Astrocyte (in vitro differentiated cells and primary cell): ENCODE results near the gene WWC2. TPM values are rescaled to one million over a fixed set of nuclear protein-coding genes. Genes with fewer than 3 reads are reported as not detected.

Experiments
- DNase-seq: peaks from one replicate; pipeline ENCODE4 v3.0.0-alpha.2; 2010; ENCODE audit warnings: low read depth
- FAIRE-seq: peaks from 2 replicates; lab custom pipeline; 2011; peaks lifted over from hg19 to GRCh38; lab: Jason Lieb, UNC
- H2AFZ ChIP-seq: 2 replicates; pipeline ENCODE4 v1.6.0; 2012; ENCODE audit warnings: low read depth, low read length, inconsistent platforms
- H3K27ac ChIP-seq: 2 replicates; pipeline ENCODE4 v1.5.1; 2011; ENCODE audit warnings: low read depth, low read length, inconsistent platforms
- H3K27me3 ChIP-seq: 2 replicates; pipeline ENCODE4 v1.6.0; 2011; ENCODE audit warnings: low read length, inconsistent platforms; ENCODE audit not compliant: insufficient read depth
- H3K36me3 ChIP-seq: 2 replicates; pipeline ENCODE4 v1.5.1; 2011; ENCODE audit warnings: low read length, inconsistent platforms; ENCODE audit not compliant: insufficient read depth
- H3K4me1 ChIP-seq: 2 replicates; pipeline ENCODE4 v1.5.1; 2011; ENCODE audit warnings: low read length, inconsistent platforms; ENCODE audit not compliant: insufficient read depth
- H3K4me2 ChIP-seq: 2 replicates; pipeline ENCODE4 v1.6.0; 2012; ENCODE audit warnings: low read length, inconsistent platforms
- H3K4me3 ChIP-seq: 2 replicates; pipeline ENCODE4 v1.5.1; 2011; ENCODE audit warnings: low read depth, mild to moderate bottlenecking, low read length, inconsistent platforms; ENCODE audit not compliant: insufficient read depth
- H3K79me2 ChIP-seq: 2 replicates; pipeline ENCODE4 v1.6.0; 2012; ENCODE audit warnings: mild to moderate bottlenecking, low read length, inconsistent platforms; ENCODE audit not compliant: insufficient read depth
- H3K9ac ChIP-seq: 2 replicates; pipeline ENCODE4 v1.6.0; 2012; ENCODE audit warnings: mild to moderate bottlenecking, low read length, inconsistent platforms
- H3K9me3 ChIP-seq: 2 replicates; pipeline ENCODE4 v1.5.1; 2012; ENCODE audit warnings: low read depth, mild to moderate bottlenecking, low read length, inconsistent platforms; ENCODE audit not compliant: insufficient read depth
- H4K20me1 ChIP-seq: 2 replicates; pipeline ENCODE4 v1.6.0; 2012; ENCODE audit warnings: low read length, inconsistent platforms; ENCODE audit not compliant: insufficient read depth
- H3K27ac Mint-ChIP-seq: one replicate; pipeline ENCODE4 v1.8.0; 2021; ENCODE audit warnings: mild to moderate bottlenecking, mixed read lengths; ENCODE audit not compliant: unreplicated experiment
- H3K27me3 Mint-ChIP-seq: one replicate; pipeline ENCODE4 v1.8.0; 2021; ENCODE audit warnings: low read depth, mixed read lengths; ENCODE audit not compliant: unreplicated experiment
- H3K36me3 Mint-ChIP-seq: one replicate; pipeline ENCODE4 v1.8.0; 2021; ENCODE audit warnings: low read depth, mixed read lengths; ENCODE audit not compliant: unreplicated experiment
- H3K4me1 Mint-ChIP-seq: one replicate; pipeline ENCODE4 v1.8.0; 2021; ENCODE audit warnings: low read depth, mixed read lengths; ENCODE audit not compliant: unreplicated experiment
- H3K4me3 Mint-ChIP-seq: one replicate; pipeline ENCODE4 v1.8.0; 2021; ENCODE audit warnings: mild to moderate bottlenecking, moderate library complexity, mixed read lengths; ENCODE audit not compliant: unreplicated experiment
- H3K9me3 Mint-ChIP-seq: one replicate; pipeline ENCODE4 v1.8.0; 2021; ENCODE audit warnings: mild to moderate bottlenecking, mixed read lengths; ENCODE audit not compliant: unreplicated experiment
- EZH2 ChIP-seq: IDR thresholded peaks from 2 replicates; pipeline ENCODE4 v1.6.1; 2012; ENCODE audit warnings: mild to moderate bottlenecking, low read length, inconsistent platforms; ENCODE audit not compliant: insufficient read depth
- total RNA-seq: library from RNA; stranded (reverse); gene quantifications from 2 replicates; pipeline ENCODE4 v1.2.1, GENCODE V29; 2021
- TF ChIP-seq, protein P1 (sequence below): IDR thresholded peaks from 2 replicates; pipeline ENCODE4 v1.5.1; 2011; ENCODE audit warnings: low read depth, mild to moderate bottlenecking, inconsistent platforms, low read length, moderate library complexity; ENCODE audit not compliant: insufficient read depth

Gene WWC2
- total RNA-seq, 1 donor from 2014 or later = 62.6 TPM

DNA sequence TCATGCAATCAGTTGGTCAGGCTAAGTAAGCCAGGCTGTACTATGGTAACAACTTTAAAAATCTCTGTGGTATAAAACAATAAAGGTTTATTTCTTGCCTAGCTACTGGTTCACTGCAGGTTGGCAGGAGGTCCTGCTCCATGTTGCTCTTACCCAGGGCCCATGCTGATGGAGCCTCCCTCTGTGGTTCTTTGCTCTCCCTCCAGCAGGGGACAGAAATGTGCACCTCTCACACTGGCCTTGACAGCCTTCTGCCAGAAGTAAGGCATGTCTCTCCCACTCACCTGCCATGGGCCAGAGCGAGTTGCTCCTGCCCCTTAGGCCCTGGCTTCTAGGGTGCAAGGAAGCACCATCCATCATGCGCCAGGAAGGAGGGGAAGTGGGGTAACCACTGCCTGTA, 189.9 kb downstream of the WWC2 start:
- H3K36me3 ChIP-seq = peaks cover 26% of the 10 kb centered on the region
- H3K4me3 Mint-ChIP-seq = no peak overlapping the region
- no peak overlapping the region for H3K27ac Mint-ChIP-seq

DNA sequence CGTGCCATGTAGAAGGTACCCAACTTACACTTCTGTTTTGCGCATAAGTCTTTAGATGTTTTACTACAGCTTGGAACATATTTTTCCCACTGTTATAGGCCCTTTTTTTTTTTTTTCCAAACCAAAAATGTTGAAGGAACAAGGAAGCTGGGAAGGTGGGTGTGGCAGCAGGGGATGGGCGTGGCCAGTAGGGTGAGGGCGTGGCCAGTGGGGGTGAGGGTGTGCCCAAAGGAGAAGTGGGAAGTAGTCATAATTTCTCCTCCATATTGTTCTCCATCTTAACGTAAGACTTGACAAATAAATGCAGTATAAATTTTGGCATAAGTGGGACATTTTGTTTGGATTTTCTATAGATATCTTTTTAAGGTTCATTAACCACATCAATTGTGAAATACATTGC, 190.6 kb downstream of the WWC2 start:
- Mint-ChIP-seq H3K27me3 (no peaks in the 10 kb centered on the region), H3K36me3 (peaks cover 25% of the 10 kb centered on the region)

More for the DNA sequence above, 189.9 kb downstream of the WWC2 start:
- Histone ChIP-seq H3K79me2 (no peaks in the 10 kb centered on the region), H3K27me3 (no peaks in the 10 kb centered on the region), H4K20me1 (no peaks in the 10 kb centered on the region), H3K4me2 (no peak overlapping the region), H3K4me1 (peaks cover 7% of the 10 kb centered on the region), H3K9me3 (no peaks in the 10 kb centered on the region), H3K27ac (no peak overlapping the region), H3K4me3 (no peak overlapping the region), H3K9ac (no peak overlapping the region), H2AFZ (no peak overlapping the region)
- DNase-seq (no peak), FAIRE-seq (no peak)
- peaks cover 24% of the 10 kb centered on the region for H3K36me3 Mint-ChIP-seq
- no peaks in the 10 kb centered on the region for H3K9me3 Mint-ChIP-seq
- peaks cover 2% of the 10 kb centered on the region for H3K4me1 Mint-ChIP-seq
- TF ChIP-seq, protein P1, sequence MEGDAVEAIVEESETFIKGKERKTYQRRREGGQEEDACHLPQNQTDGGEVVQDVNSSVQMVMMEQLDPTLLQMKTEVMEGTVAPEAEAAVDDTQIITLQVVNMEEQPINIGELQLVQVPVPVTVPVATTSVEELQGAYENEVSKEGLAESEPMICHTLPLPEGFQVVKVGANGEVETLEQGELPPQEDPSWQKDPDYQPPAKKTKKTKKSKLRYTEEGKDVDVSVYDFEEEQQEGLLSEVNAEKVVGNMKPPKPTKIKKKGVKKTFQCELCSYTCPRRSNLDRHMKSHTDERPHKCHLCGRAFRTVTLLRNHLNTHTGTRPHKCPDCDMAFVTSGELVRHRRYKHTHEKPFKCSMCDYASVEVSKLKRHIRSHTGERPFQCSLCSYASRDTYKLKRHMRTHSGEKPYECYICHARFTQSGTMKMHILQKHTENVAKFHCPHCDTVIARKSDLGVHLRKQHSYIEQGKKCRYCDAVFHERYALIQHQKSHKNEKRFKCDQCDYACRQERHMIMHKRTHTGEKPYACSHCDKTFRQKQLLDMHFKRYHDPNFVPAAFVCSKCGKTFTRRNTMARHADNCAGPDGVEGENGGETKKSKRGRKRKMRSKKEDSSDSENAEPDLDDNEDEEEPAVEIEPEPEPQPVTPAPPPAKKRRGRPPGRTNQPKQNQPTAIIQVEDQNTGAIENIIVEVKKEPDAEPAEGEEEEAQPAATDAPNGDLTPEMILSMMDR = no peak
- no peak for TF ChIP-seq EZH2
- H3K27me3 Mint-ChIP-seq = no peaks in the 10 kb centered on the region

DNA sequence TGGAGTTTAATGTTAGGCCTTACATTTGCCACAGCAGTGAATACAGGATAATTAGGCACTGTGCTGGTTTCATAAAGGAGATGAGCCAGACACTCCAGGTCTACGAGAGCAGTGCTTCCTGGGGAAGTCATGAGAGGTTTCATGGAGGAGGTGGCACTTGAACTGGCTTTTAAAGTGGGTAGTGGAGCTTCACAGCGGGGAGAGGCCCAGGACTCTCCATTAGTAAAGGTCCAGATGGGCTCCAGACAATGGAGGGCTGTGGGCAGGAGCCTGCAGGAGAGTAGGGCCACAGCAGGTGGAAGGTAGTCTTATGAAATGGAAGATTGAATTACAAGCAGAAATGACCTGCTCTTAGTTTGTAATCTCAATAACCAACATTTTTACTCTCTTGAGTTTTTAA, 192.0 kb downstream of the WWC2 start:
- peaks cover 33% of the 10 kb centered on the region for H3K36me3 Mint-ChIP-seq
- Histone ChIP-seq H3K27ac (no peak overlapping the region), H3K79me2 (no peaks in the 10 kb centered on the region), H3K4me2 (no peak overlapping the region), H3K27me3 (no peaks in the 10 kb centered on the region), H3K36me3 (peaks cover 17% of the 10 kb centered on the region), H4K20me1 (no peaks in the 10 kb centered on the region), H3K9ac (no peak overlapping the region), H3K4me1 (peaks cover 4% of the 10 kb centered on the region), H2AFZ (no peak overlapping the region), H3K4me3 (no peak overlapping the region), H3K9me3 (no peaks in the 10 kb centered on the region)
- no peaks in the 10 kb centered on the region for H3K9me3 Mint-ChIP-seq
- peaks cover 11% of the 10 kb centered on the region for H3K4me1 Mint-ChIP-seq
- no peaks in the 10 kb centered on the region for H3K27me3 Mint-ChIP-seq
- H3K4me3 Mint-ChIP-seq = no peak overlapping the region
- no peak for DNase-seq
- FAIRE-seq = no peak
- TF ChIP-seq EZH2 = no peak
- TF ChIP-seq, protein P1 = no peak
- no peak overlapping the region for H3K27ac Mint-ChIP-seq

More for the DNA sequence above, 190.6 kb downstream of the WWC2 start:
- no peaks in the 10 kb centered on the region for H3K79me2 ChIP-seq
- H2AFZ ChIP-seq = no peak overlapping the region
- no peaks in the 10 kb centered on the region for H3K27me3 ChIP-seq
- H3K9me3 Mint-ChIP-seq = no peaks in the 10 kb centered on the region
- no peak for TF ChIP-seq EZH2
- TF ChIP-seq, protein P1 = no peak
- H3K9ac ChIP-seq = no peak overlapping the region
- H3K4me2 ChIP-seq = no peak overlapping the region
- peaks cover 7% of the 10 kb centered on the region for H3K4me1 ChIP-seq
- H3K4me3 ChIP-seq = no peak overlapping the region
- H3K9me3 ChIP-seq = no peaks in the 10 kb centered on the region
- H3K4me3 Mint-ChIP-seq = no peak overlapping the region
- FAIRE-seq (no peak), DNase-seq (no peak)
- H3K36me3 ChIP-seq = peaks cover 20% of the 10 kb centered on the region
- no peak overlapping the region for H3K27ac Mint-ChIP-seq
- H3K4me1 Mint-ChIP-seq = peaks cover 2% of the 10 kb centered on the region
- no peak overlapping the region for H3K27ac ChIP-seq
- H4K20me1 ChIP-seq = no peaks in the 10 kb centered on the region
